ENCODE results near the gene HOXB2.

Gene HOXB2

DNA sequence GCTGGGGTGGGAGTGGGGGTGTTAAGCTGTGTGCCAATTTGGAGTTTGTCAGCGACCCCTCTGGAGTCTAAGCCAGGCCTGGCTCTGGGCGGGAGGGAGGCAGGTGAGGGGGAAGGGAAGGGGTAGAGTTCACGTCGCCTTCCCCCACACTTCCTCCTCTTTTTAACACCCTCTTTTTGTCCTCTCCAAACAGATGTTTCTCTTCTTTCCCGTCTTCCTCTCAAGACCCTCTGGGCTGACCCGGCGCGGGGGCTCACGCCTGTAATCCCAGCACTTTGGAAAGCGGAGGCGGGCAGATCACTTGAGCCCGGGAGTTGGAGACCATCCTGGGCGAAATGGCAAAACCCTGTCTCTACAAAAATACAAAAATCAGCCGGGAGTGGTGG, 17.4 kb downstream of the HOXB2 start:
- DNase-seq (ENCODE audit: low read depth): no peak
- TF ChIP-seq, protein P1, sequence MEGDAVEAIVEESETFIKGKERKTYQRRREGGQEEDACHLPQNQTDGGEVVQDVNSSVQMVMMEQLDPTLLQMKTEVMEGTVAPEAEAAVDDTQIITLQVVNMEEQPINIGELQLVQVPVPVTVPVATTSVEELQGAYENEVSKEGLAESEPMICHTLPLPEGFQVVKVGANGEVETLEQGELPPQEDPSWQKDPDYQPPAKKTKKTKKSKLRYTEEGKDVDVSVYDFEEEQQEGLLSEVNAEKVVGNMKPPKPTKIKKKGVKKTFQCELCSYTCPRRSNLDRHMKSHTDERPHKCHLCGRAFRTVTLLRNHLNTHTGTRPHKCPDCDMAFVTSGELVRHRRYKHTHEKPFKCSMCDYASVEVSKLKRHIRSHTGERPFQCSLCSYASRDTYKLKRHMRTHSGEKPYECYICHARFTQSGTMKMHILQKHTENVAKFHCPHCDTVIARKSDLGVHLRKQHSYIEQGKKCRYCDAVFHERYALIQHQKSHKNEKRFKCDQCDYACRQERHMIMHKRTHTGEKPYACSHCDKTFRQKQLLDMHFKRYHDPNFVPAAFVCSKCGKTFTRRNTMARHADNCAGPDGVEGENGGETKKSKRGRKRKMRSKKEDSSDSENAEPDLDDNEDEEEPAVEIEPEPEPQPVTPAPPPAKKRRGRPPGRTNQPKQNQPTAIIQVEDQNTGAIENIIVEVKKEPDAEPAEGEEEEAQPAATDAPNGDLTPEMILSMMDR (IDR thresholded peaks at IDR 0.05; ENCODE audit: low read depth, low read length, missing control alignments): no peak
- no peak overlapping the region for H3K4me3 ChIP-seq (ENCODE audit: low read depth, low read length)

DNA sequence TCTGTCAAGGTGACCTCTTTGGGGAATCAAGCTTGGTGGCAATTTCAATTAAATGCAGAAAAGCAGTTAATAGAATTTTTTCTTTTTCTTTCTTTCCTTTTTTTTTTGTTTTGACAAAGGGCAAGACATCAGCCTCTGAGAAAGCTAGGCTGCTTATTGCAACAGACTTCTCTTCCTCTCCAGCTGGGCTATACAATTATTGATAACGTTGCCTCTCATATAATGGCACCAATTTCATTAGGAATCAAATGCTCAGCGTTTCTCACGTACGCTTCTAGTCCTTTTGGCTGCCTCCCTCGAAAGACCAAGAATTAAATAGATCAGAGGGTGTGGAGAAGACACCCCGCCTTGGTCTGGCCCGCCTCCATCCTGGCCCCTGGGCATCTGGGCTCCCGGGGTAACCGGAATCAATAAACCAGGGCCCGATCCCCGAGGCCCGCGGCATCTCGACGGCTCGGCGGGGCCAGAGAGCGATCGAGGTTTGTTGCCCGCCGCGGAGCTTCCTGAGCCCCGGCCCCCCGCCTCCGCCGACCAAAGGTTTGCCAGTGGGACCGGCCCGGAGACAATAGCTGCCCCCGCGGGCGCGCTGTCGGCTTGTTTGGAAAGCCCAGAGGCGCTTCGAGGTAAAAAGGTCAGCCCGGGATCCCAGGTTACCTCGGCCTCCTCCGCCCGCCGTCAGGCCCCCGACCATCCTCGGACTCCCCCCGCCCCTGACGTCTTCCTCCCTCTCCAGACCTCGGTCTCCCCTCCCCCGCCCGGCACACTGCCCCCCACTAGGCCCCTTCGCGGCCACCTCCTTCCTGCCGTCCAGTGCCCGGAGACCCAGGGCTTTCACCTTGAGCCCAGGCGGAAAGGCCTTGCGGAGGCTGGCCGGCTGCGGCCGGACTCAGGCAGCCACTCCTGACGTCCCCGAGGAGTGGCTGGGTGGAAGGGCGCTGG, 18.0 kb downstream of the HOXB2 start:
- no peak for DNase-seq (ENCODE audit: low read depth)
- TF ChIP-seq, protein P1 (IDR thresholded peaks at IDR 0.05; ENCODE audit: low read depth, low read length, missing control alignments): no peak

DNA sequence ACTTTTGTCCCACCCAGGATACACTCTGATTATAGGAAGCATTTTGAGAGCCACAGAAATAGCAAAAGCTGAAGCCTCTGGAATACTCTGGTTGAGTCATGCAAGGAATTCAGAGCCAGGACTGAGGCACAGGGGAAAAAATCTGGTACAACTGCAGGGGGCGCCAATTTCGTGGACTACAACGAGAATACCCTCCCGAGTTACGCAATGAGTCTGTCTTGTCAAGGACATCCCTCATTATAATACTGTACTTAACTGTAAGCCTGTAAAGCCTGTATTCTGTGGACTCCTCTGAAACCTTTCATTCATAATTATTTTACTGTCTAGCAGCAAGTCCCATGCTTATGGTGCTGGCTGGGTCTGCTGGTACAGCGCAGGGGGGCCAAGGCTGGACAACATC, 21.9 kb downstream of the HOXB2 start:
- TF ChIP-seq, protein P1 (IDR thresholded peaks at IDR 0.05; ENCODE audit: low read depth, low read length, missing control alignments): peak; percentile 11
- DNase-seq (ENCODE audit: low read depth): no peak
- H3K4me3 ChIP-seq (ENCODE audit: low read depth, low read length): no peak overlapping the region

More for the DNA sequence above, 18.0 kb downstream of the HOXB2 start:
- H3K4me3 ChIP-seq (ENCODE audit: low read depth, low read length): no peak overlapping the region

DNA sequence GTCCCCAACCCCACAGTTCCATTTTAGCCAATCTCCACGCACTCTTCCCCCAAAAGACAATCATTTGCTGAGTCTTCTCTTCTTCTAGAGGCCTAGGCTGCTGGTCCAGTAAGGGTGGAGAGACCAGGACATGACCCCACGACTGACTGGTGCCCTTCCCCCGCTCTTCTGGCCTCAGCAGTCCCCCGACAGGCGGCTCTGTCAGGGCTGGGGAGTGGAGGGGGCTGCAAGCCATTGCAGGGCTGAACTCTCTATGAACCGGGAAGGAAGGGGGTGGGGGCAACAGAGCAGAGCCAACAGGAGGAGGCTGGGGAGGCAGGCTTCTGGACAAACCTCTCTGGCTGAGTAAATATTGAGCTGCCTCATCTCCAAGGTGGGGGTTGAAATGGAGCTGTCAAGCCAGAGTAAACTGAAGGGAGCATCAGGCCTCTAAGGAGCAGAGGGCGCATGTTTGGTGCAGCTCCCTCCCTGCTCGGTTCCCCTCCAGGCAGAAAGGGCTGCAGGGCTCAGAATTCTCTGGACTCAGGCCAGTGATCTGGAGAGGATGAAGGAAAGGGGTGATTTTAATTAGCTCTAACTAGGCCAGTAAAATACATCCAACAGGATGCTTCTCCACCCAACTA, 22.8 kb downstream of the HOXB2 start:
- DNase-seq (ENCODE audit: low read depth): no peak
- TF ChIP-seq, protein P1 (IDR thresholded peaks at IDR 0.05; ENCODE audit: low read depth, low read length, missing control alignments): no peak
- no peak overlapping the region for H3K4me3 ChIP-seq (ENCODE audit: low read depth, low read length)

DNA sequence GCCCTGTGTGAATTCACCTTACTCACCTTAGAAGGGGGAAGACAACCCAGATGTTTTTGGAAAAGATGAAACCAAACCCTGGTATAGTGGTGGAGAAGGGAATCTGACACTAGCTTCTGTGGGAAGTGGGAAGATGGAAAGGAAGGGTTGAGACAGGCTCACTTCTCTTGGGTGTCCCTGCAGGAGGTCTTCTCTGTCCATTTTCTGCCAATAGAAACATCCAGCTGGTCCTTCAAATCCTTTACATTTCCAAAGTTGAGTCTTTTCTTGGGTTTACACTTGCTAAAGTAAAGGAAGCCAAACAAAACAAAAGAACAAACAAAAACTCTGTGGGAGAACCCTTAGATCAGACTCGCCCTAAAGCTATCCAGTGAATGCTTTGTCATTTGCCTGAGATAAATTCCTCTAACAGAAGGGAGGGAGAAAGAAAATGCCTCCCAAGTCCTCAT, 24.3 kb downstream of the HOXB2 start:
- no peak for DNase-seq (ENCODE audit: low read depth)
- H3K4me3 ChIP-seq (ENCODE audit: low read depth, low read length): no peak overlapping the region
- TF ChIP-seq, protein P1 (IDR thresholded peaks at IDR 0.05; ENCODE audit: low read depth, low read length, missing control alignments): no peak

DNA sequence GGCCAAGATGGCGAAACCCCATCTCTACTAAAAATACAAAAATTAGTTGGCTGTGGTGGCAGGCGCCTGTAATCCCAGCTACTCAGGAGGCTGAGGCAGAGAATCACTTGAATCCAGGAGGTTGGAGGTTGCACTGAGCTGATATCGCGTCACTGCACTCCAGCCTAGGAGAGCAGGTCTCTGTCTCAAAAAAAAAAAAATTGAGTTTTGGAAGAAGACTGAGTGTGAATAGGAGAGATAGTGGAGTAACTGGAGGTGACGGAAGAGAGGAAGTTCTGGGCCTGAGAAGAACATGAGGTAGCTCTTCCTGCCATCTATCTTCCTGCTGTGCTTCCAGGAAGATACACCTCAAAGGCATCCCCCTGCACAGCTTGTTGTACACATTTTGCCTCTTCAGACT, 25.5 kb downstream of the HOXB2 start:
- no peak overlapping the region for H3K4me3 ChIP-seq (ENCODE audit: low read depth, low read length)
- no peak for DNase-seq (ENCODE audit: low read depth)
- TF ChIP-seq, protein P1 (IDR thresholded peaks at IDR 0.05; ENCODE audit: low read depth, low read length, missing control alignments): no peak

Data from GM12864 (cell line).